OCI-LY3 (cell line): ENCODE data around the gene SLC36A1.

Experiments used
- H2AFZ ChIP-seq: fragments of 200-600, 300-600 bp; shearing (Covaris generic); 2 replicates; pipeline ENCODE4 v1.6.0; 2014; ENCODE audit warnings: antibody characterized with exemption, low read depth, low read length
- H3K27ac ChIP-seq: fragments of 200-600, 300-600 bp; sonication (generic); 2 replicates; pipeline ENCODE4 v1.5.1; 2014; ENCODE audit warnings: mild to moderate bottlenecking, low read length, moderate library complexity, mixed read lengths
- H3K27me3 ChIP-seq: fragments of 200-600, 300-600 bp; sonication (generic); 2 replicates; pipeline ENCODE4 v1.6.1; 2014; ENCODE audit warnings: low read depth, low read length, mixed read lengths
- H3K36me3 ChIP-seq: fragments of 200-600, 300-600 bp; sonication (generic); replicated peaks from 2 replicates; pipeline ENCODE3; 2014; ENCODE audit warnings: low read depth, low read length, mixed read lengths
- H3K4me1 ChIP-seq: fragments of 300-600, 200-600 bp; sonication (generic); 2 replicates; pipeline ENCODE4 v1.6.1; 2014; ENCODE audit warnings: low read length, mixed read lengths
- H3K4me2 ChIP-seq: fragments of 200-600, 300-600 bp; sonication (generic); 2 replicates; pipeline ENCODE4 v1.6.1; 2014; ENCODE audit warnings: low read length, mixed read lengths
- H3K4me3 ChIP-seq: fragments of 300-600, 200-600 bp; sonication (generic); 2 replicates; pipeline ENCODE4 v1.5.1; 2014; ENCODE audit warnings: antibody characterized with exemption, mild to moderate bottlenecking, low read length, moderate library complexity
- H3K79me2 ChIP-seq: fragments of 300-600, 200-600 bp; shearing (Covaris generic); 2 replicates; pipeline ENCODE4 v1.6.1; 2014; ENCODE audit warnings: mild to moderate bottlenecking, low read length, mixed read lengths
- H3K9ac ChIP-seq: fragments of 300-600, 200-600 bp; shearing (Covaris generic); 2 replicates; pipeline ENCODE4 v1.6.0; 2014; ENCODE audit warnings: mild to moderate bottlenecking, low read length, moderate library complexity
- H3K9me3 ChIP-seq: fragments of 200-600, 300-600 bp; shearing (Covaris generic); 2 replicates; pipeline ENCODE4 v1.6.1; 2014; ENCODE audit warnings: low read length, mixed read lengths; ENCODE audit not compliant: insufficient read depth
- H4K20me1 ChIP-seq: fragments of 200-600, 300-600 bp; sonication (generic); 2 replicates; pipeline ENCODE4 v1.6.1; 2016; ENCODE audit warnings: low read length, mixed read lengths; ENCODE audit not compliant: insufficient read depth
- CTCF ChIP-seq: fragments of 200-600, 300-600 bp; sonication (generic); IDR thresholded peaks from 2 replicates; pipeline ENCODE4 v1.5.1; 2014; ENCODE audit warnings: antibody characterized with exemption, low read length, low read depth
- EZH2phosphoT487 ChIP-seq: fragments of 200-600 bp; shearing (Covaris generic); IDR thresholded peaks from 2 replicates; pipeline ENCODE4 v1.6.1; 2018; ENCODE audit warnings: antibody characterized with exemption, mixed run types, low read depth

Gene SLC36A1

GRCh38 chr5:151532416-151532815, 85.0 kb downstream of the SLC36A1 start:
- Histone ChIP-seq H3K9me3 (no peaks in the 10 kb centered on the region), H3K27me3 (no peaks in the 10 kb centered on the region), H3K9ac (no peak overlapping the region), H3K27ac (no peak overlapping the region), H3K4me3 (no peak overlapping the region), H4K20me1 (no peaks in the 10 kb centered on the region), H2AFZ (no peak overlapping the region), H3K36me3 (no peaks in the 10 kb centered on the region), H3K4me2 (no peak overlapping the region), H3K4me1 (no peaks in the 10 kb centered on the region), H3K79me2 (no peaks in the 10 kb centered on the region)
- TF ChIP-seq EZH2phosphoT487 (no peak), CTCF (no peak)

- Histone ChIP-seq H3K9me3 (no peaks in the 10 kb centered on the region), H3K4me1 (no peaks in the 10 kb centered on the region), H3K4me2 (no peak overlapping the region), H2AFZ (no peak overlapping the region), H3K27me3 (no peaks in the 10 kb centered on the region), H3K9ac (no peak overlapping the region), H3K36me3 (no peaks in the 10 kb centered on the region), H3K79me2 (no peaks in the 10 kb centered on the region), H3K4me3 (no peak overlapping the region), H3K27ac (no peak overlapping the region), H4K20me1 (no peaks in the 10 kb centered on the region)
- TF ChIP-seq CTCF (no peak), EZH2phosphoT487 (no peak)
Measured at GRCh38 chr5:151534350-151534749, 86.9 kb downstream of the SLC36A1 start.

- H4K20me1 ChIP-seq = no peaks in the 10 kb centered on the region
- H3K79me2 ChIP-seq = no peaks in the 10 kb centered on the region
- no peak overlapping the region for H3K27ac ChIP-seq
- no peak overlapping the region for H3K4me2 ChIP-seq
- no peaks in the 10 kb centered on the region for H3K27me3 ChIP-seq
- no peaks in the 10 kb centered on the region for H3K36me3 ChIP-seq
- no peak overlapping the region for H3K9ac ChIP-seq
- H3K9me3 ChIP-seq = no peaks in the 10 kb centered on the region
- H2AFZ ChIP-seq = no peak overlapping the region
- H3K4me1 ChIP-seq = no peaks in the 10 kb centered on the region
- TF ChIP-seq EZH2phosphoT487 (no peak), CTCF (no peak)
- H3K4me3 ChIP-seq = no peak overlapping the region
Measured at GRCh38 chr5:151537044-151537443, 89.6 kb downstream of the SLC36A1 start.

- Histone ChIP-seq H3K36me3 (no peaks in the 10 kb centered on the region), H3K4me2 (no peak overlapping the region), H3K9ac (no peak overlapping the region), H3K27me3 (no peaks in the 10 kb centered on the region), H2AFZ (no peak overlapping the region), H4K20me1 (no peaks in the 10 kb centered on the region), H3K27ac (no peak overlapping the region), H3K4me1 (no peaks in the 10 kb centered on the region), H3K9me3 (no peaks in the 10 kb centered on the region), H3K4me3 (no peak overlapping the region), H3K79me2 (no peaks in the 10 kb centered on the region)
- no peak for TF ChIP-seq EZH2phosphoT487
- TF ChIP-seq CTCF = no peak
Measured at GRCh38 chr5:151541571-151541970, 94.2 kb downstream of the SLC36A1 start.
